GM18868 (cell line): ENCODE data around the gene CCL4L2.
"Not testable (repeated sequence)": the region's sequence is repeated elsewhere in the genome, so short reads cannot be mapped to it uniquely, and the experiment has no call there.

ENCODE experiments used
- ATAC-seq: cut with Tn5 transposase; IDR thresholded peaks from one replicate; pipeline ENCODE4 v1.9.1; 2021; ENCODE audit warnings: mild to moderate bottlenecking, moderate library complexity; ENCODE audit not compliant: unreplicated experiment

The CCL4L2 gene

GRCh38 chr17:36219556-36219955 lies 8.7 kb downstream of the CCL4L2 start:
- not testable (repeated sequence) for ATAC-seq

GRCh38 chr17:36220737-36221580 lies 10.1 kb downstream of the CCL4L2 start:
- ATAC-seq = not testable (repeated sequence)

GRCh38 chr17:36221581-36222100 lies 10.8 kb downstream of the CCL4L2 start:
- not testable (repeated sequence) for ATAC-seq

- not testable (repeated sequence) for ATAC-seq
These were observed 12.1 kb downstream of the CCL4L2 start for GRCh38 chr17:36222967-36223366.

GRCh38 chr17:36229644-36230043 lies 18.8 kb downstream of the CCL4L2 start:
- ATAC-seq = not testable (repeated sequence)

DNA sequence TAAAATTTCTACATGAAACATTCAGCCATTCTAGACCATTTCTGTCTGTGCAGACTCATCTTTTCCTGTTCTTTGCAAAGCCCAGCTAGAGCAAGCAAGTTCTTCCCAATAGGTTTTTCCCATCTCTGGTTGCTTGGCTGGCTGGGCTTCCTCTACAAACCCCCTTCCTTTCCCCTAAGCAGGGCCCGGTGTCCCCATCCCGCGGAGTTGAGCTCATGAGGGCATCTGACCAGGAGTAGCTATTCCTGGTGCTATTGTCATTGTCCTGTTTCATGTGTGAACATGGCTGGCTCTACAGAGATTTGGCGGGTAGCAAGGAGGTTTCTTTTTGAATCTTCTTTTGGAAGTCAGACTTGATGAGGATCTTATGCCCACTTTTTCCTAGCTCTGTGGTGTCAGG lies 31.2 kb downstream of the CCL4L2 start:
- ATAC-seq = not testable (repeated sequence)
